ENCODE data around the gene IL34. TPM values are rescaled to one million over a fixed set of nuclear protein-coding genes. Genes with fewer than 3 reads are reported as not detected.

The IL34 gene
- total and polyA plus RNA-seq, 2 of the 8 experiments (the other 6 are each of a cell fraction or from before 2014, with no cell fraction given): 4.6 to 5.6 TPM

GRCh38 chr16:70665113-70665694 is 18.8 kb downstream of the IL34 start (continued):
- TF ChIP-seq ATF2 (IDR thresholded peaks at IDR 0.05; ENCODE audit: low read length) (no peak), SRF (IDR thresholded peaks at IDR 0.05; ENCODE audit: low read depth, low read length) (no peak), PHF8 (conservative IDR thresholded peaks at IDR 0.05; ENCODE audit: low read depth, low read length) (no peak), JUN (IDR thresholded peaks at IDR 0.05; ENCODE audit: low read depth, low read length) (no peak), SP2 (IDR thresholded peaks at IDR 0.05; ENCODE audit: low read length) (no peak), BCL11A (IDR thresholded peaks at IDR 0.05; ENCODE audit: low read depth in 2 of 2, low read length in 2 of 2) (no peak), SAP30 (IDR thresholded peaks at IDR 0.05; ENCODE audit: insufficient read depth, insufficient replicate concordance, low read length) (no peak), KDM5A (IDR thresholded peaks at IDR 0.05; ENCODE audit: low read length) (no peak)

All from H1 (cell line).